Natural killer cell (primary cell): Measurements from ENCODE around the gene FERMT3. TPM values are rescaled to one million over a fixed set of nuclear protein-coding genes. Genes with fewer than 3 reads are reported as not detected.

Source experiments
- ATAC-seq, 3 donors: fragments of 150-1000 bp in 2 of 3; fragments of 200-7000 bp in 1 of 3; cut with Tn5 transposase; 1 replicate in 1 of 3; 2 replicates in 2 of 3; pipeline ENCODE4 v1.10.0; 2021; ENCODE audit warnings: mild to moderate bottlenecking in 2 of 3, moderate library complexity in 2 of 3
- DNase-seq, 2 donors: peaks; one replicate each; pipeline versions ENCODE4 v3.0.0 to v3.0.0-alpha.2; 2013 to 2021; ENCODE audit warnings: mixed read lengths in 1 of 2
- H3K27ac ChIP-seq: one replicate; pipeline ENCODE4 v1.5.1; 2013; ENCODE audit warnings: mild to moderate bottlenecking, low read length
- H3K27me3 ChIP-seq: one replicate; pipeline ENCODE4 v1.6.1; 2013; ENCODE audit warnings: low read length; ENCODE audit not compliant: control insufficient read depth, insufficient read depth
- H3K36me3 ChIP-seq: one replicate; pipeline ENCODE4 v1.6.1; 2013; ENCODE audit warnings: low read length; ENCODE audit not compliant: control insufficient read depth, insufficient read depth
- H3K4me1 ChIP-seq: one replicate; pipeline ENCODE4 v1.6.1; 2013; ENCODE audit warnings: low read length; ENCODE audit not compliant: control insufficient read depth, insufficient read depth
- H3K4me3 ChIP-seq: one replicate; pipeline ENCODE4 v1.5.1; 2013; ENCODE audit warnings: low read length
- H3K9me3 ChIP-seq: one replicate; pipeline ENCODE4 v1.6.1; 2013; ENCODE audit warnings: low read length; ENCODE audit not compliant: control insufficient read depth, insufficient read depth
- H3K27ac Mint-ChIP-seq, 2 donors: one replicate each; pipeline ENCODE4 v1.8.0; 2022; ENCODE audit warnings: mild to moderate bottlenecking in 2 of 2, mixed read lengths in 2 of 2, moderate library complexity in 1 of 2
- H3K27me3 Mint-ChIP-seq, 2 donors: one replicate each; pipeline ENCODE4 v1.8.0; 2022; ENCODE audit warnings: low read depth in 2 of 2, mixed read lengths in 2 of 2
- H3K36me3 Mint-ChIP-seq: one replicate; pipeline ENCODE4 v1.8.0; 2022; ENCODE audit warnings: mixed read lengths
- H3K4me1 Mint-ChIP-seq, 2 donors: one replicate each; pipeline ENCODE4 v1.8.0; 2022; ENCODE audit warnings: mixed read lengths in 2 of 2
- H3K4me3 Mint-ChIP-seq: one replicate; pipeline ENCODE4 v1.8.0; 2022; ENCODE audit warnings: mild to moderate bottlenecking, moderate library complexity, mixed read lengths
- H3K9me3 Mint-ChIP-seq, 2 donors: one replicate each; pipeline ENCODE4 v1.8.0; 2022; ENCODE audit warnings: mixed read lengths in 2 of 2
- WGBS: methylation state at CpG from one replicate; pipeline ENCODE4 v1.1.7; 2013; ENCODE audit warnings: missing lambda C conversion rate; ENCODE audit not compliant: insufficient coverage; 5-methylcytosine and 5-hydroxymethylcytosine counted together
- intact Hi-C: fragments of 100-400 bp; cut with micrococcal nuclease; formaldehyde crosslinking; loops from one replicate; pipeline ENCODE4 v1.14.2; 2022
- total RNA-seq, 4 donors: library from RNA; stranded (reverse); fragments of 120-200 nt in 1 of 4; gene quantifications; one replicate each; pipeline versions ENCODE4 v1.2.3 to v1.2.4, GENCODE V29; 2013 to 2022
- TF ChIP-seq, protein P1 (sequence below): fragments of 200-600 bp; IDR thresholded peaks from one replicate; pipeline ENCODE4 v1.8.0; 2022; ENCODE audit warnings: antibody characterized with exemption

FERMT3 gene
- total RNA-seq, 3 donors from 2014 or later (not counting 1 experiment from before 2014, with no cell fraction given) = 194 to 202 (median 196) TPM

DNA sequence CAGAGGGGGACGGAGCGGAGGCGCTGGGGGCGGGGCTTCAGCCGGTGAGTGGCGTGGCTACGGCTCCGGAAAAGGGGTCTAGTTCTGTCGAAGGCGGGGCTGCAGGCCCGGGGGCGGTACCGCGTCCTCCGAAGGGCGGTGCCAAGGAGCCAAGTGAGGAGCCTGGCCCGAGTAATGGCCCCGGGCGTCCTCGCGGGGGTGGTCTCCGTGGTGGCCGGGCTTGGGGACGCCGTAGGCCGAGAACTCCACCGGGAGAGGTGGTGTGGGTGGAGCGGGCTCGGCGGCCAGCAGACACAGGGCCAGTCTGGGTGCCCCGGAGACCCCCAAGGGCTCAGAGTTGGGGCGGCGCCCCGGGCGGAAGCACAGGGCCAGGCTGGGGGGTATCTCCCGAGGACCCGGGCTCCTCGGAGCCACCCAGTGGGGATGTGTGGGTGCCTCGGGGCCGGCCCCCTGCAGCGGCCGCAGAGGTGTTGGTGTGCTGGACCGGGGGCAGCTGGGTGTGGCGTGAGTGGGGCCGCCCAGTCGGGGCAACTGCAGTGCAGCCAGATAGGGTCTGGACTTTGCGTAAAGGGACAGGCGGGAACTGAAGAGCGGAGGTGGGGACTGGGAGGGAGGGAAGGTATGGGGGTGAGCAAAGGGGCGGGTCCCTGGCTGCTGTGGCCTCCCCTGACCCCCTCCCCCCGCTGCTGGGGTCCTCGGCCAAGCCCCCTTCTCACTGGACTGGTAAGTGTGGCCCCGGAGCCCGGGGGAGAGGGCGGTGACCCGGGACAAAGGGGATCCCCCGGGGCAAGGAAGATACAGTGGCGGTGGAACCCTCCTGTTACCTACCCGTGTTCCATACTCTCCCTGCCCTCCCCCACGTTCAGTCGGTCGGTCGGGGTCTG lies 35.2 kb downstream of the FERMT3 start:
- DNase-seq = peak; percentile 100

GRCh38 chr11:64243236-64243854 lies 36.8 kb downstream of the FERMT3 start:
- Histone ChIP-seq H3K27ac (no peak overlapping the region), H3K36me3 (peaks cover 10% of the 10 kb centered on the region), H3K4me3 (no peak overlapping the region), H3K4me1 (peaks cover 71% of the 10 kb centered on the region), H3K9me3 (no peaks in the 10 kb centered on the region), H3K27me3 (no peaks in the 10 kb centered on the region)
- DNase-seq (no peak), ATAC-seq (no peak)
- H3K9me3 Mint-ChIP-seq = no peaks in the 10 kb centered on the region
- H3K4me3 Mint-ChIP-seq = peak overlapping the region; percentile 25
- 94% methylated on average over 7 of the region's 8 CpGs for WGBS
- TF ChIP-seq, protein P1, sequence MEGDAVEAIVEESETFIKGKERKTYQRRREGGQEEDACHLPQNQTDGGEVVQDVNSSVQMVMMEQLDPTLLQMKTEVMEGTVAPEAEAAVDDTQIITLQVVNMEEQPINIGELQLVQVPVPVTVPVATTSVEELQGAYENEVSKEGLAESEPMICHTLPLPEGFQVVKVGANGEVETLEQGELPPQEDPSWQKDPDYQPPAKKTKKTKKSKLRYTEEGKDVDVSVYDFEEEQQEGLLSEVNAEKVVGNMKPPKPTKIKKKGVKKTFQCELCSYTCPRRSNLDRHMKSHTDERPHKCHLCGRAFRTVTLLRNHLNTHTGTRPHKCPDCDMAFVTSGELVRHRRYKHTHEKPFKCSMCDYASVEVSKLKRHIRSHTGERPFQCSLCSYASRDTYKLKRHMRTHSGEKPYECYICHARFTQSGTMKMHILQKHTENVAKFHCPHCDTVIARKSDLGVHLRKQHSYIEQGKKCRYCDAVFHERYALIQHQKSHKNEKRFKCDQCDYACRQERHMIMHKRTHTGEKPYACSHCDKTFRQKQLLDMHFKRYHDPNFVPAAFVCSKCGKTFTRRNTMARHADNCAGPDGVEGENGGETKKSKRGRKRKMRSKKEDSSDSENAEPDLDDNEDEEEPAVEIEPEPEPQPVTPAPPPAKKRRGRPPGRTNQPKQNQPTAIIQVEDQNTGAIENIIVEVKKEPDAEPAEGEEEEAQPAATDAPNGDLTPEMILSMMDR = no peak
- H3K27ac Mint-ChIP-seq = peak overlapping the region in 1 of 2 donors; percentile 38
- intact Hi-C loops = no loop called here
- no peaks in the 10 kb centered on the region for H3K27me3 Mint-ChIP-seq
- peaks cover 21 to 59% of the 10 kb centered on the region in 2 donors for H3K4me1 Mint-ChIP-seq
- no peaks in the 10 kb centered on the region for H3K36me3 Mint-ChIP-seq

More for the DNA sequence above, 35.2 kb downstream of the FERMT3 start:
- peak overlapping the region; percentile 96 for H3K4me3 Mint-ChIP-seq
- peak overlapping the region; percentile 98 to 99 for H3K27ac Mint-ChIP-seq
- no peaks in the 10 kb centered on the region for H3K36me3 Mint-ChIP-seq
- Histone ChIP-seq H3K36me3 (peaks cover 13% of the 10 kb centered on the region), H3K4me1 (peaks cover 69% of the 10 kb centered on the region), H3K27me3 (no peaks in the 10 kb centered on the region), H3K4me3 (peak overlapping the region; percentile 79), H3K9me3 (no peaks in the 10 kb centered on the region), H3K27ac (peak overlapping the region; percentile 98)
- H3K9me3 Mint-ChIP-seq = no peaks in the 10 kb centered on the region
- ATAC-seq = no peak
- no peaks in the 10 kb centered on the region for H3K27me3 Mint-ChIP-seq
- intact Hi-C loops = loop anchor here (1.0 to 2.0 kb wide), 5 partner anchors 11 to 64 kb away; partner anchors contain the start of genes DNAJC4, ESRRA and GPR137
- TF ChIP-seq, protein P1 = no peak
- under 1% methylated on average over 63 of the region's 63 CpGs for WGBS
- peaks cover 8 to 50% of the 10 kb centered on the region in 2 donors for H3K4me1 Mint-ChIP-seq

GRCh38 chr11:64244107-64244506 lies 37.6 kb downstream of the FERMT3 start:
- peak overlapping the region; percentile 7 to 38 for H3K27ac Mint-ChIP-seq

More at GRCh38 chr11:64244107-64244506, 37.6 kb downstream of the FERMT3 start:
- Mint-ChIP-seq H3K36me3 (no peaks in the 10 kb centered on the region), H3K27me3 (no peaks in the 10 kb centered on the region), H3K9me3 (no peaks in the 10 kb centered on the region), H3K4me3 (peak overlapping the region; percentile 35), H3K4me1 (peaks cover 21 to 63% of the 10 kb centered on the region in 2 donors)
- Histone ChIP-seq H3K27ac (no peak overlapping the region), H3K4me1 (peaks cover 65% of the 10 kb centered on the region), H3K9me3 (no peaks in the 10 kb centered on the region), H3K4me3 (no peak overlapping the region), H3K36me3 (peaks cover 10% of the 10 kb centered on the region), H3K27me3 (no peaks in the 10 kb centered on the region)
- DNase-seq = no peak
- intact Hi-C loops = no loop called here
- TF ChIP-seq, protein P1 = no peak
- 80% methylated on average over 5 of the region's 5 CpGs for WGBS
- ATAC-seq = no peak
